Nephron progenitor cell (in vitro differentiated cells): ENCODE results near the gene SYNJ2.

ENCODE experiments used
- DNase-seq: peaks from one replicate; pipeline ENCODE4 v3.0.0; 2021
- H3K27ac Mint-ChIP-seq: 2 replicates; pipeline ENCODE4 v1.8.0; 2021; ENCODE audit warnings: mild to moderate bottlenecking, moderate library complexity, mixed read lengths
- H3K27me3 Mint-ChIP-seq: 2 replicates; pipeline ENCODE4 v1.8.0; 2021; ENCODE audit warnings: mild to moderate bottlenecking, low read depth, mixed read lengths; ENCODE audit not compliant: poor library complexity
- H3K36me3 Mint-ChIP-seq: 2 replicates; pipeline ENCODE4 v1.8.0; 2021; ENCODE audit warnings: low read depth, mixed read lengths
- H3K4me1 Mint-ChIP-seq: 2 replicates; pipeline ENCODE4 v1.8.0; 2021; ENCODE audit warnings: mixed read lengths
- H3K4me3 Mint-ChIP-seq: 2 replicates; pipeline ENCODE4 v1.8.0; 2021; ENCODE audit warnings: mild to moderate bottlenecking, moderate library complexity, mixed read lengths
- H3K9me3 Mint-ChIP-seq: 2 replicates; pipeline ENCODE4 v1.8.0; 2021; ENCODE audit warnings: mild to moderate bottlenecking, moderate library complexity, mixed read lengths
- TF ChIP-seq, protein P1 (sequence below): fragments of 200-600 bp; sonication (generic); IDR thresholded peaks from 2 replicates; pipeline ENCODE4 v1.5.0; 2021; ENCODE audit warnings: antibody characterized with exemption

SYNJ2 gene

DNA sequence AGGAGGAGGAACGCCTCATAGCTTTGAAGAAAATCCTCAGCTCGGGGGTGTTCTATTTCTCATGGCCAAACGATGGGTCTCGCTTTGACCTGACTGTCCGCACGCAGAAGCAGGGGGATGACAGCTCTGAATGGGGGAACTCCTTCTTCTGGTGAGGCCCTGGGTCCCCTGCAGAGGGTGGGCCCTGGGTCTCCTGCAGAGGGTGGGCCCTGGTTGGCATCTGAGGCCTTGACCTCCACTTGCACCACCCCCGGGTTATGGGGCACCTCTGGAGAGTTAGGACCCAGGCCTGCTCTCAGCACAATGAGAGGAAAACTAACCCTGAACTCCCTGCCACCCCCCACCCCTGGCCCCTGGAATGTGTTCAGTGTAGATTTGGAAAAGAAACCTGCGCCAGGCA lies 47.2 kb downstream of the SYNJ2 start:
- Mint-ChIP-seq H3K9me3 (no peaks in the 10 kb centered on the region), H3K4me1 (peaks cover 63% of the 10 kb centered on the region), H3K4me3 (no peak overlapping the region), H3K27me3 (no peaks in the 10 kb centered on the region), H3K27ac (no peak overlapping the region), H3K36me3 (no peaks in the 10 kb centered on the region)
- TF ChIP-seq, protein P1, sequence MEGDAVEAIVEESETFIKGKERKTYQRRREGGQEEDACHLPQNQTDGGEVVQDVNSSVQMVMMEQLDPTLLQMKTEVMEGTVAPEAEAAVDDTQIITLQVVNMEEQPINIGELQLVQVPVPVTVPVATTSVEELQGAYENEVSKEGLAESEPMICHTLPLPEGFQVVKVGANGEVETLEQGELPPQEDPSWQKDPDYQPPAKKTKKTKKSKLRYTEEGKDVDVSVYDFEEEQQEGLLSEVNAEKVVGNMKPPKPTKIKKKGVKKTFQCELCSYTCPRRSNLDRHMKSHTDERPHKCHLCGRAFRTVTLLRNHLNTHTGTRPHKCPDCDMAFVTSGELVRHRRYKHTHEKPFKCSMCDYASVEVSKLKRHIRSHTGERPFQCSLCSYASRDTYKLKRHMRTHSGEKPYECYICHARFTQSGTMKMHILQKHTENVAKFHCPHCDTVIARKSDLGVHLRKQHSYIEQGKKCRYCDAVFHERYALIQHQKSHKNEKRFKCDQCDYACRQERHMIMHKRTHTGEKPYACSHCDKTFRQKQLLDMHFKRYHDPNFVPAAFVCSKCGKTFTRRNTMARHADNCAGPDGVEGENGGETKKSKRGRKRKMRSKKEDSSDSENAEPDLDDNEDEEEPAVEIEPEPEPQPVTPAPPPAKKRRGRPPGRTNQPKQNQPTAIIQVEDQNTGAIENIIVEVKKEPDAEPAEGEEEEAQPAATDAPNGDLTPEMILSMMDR = no peak
- DNase-seq = no peak

- no peak for DNase-seq
- H3K27me3 Mint-ChIP-seq = no peaks in the 10 kb centered on the region
- H3K9me3 Mint-ChIP-seq = no peaks in the 10 kb centered on the region
- TF ChIP-seq, protein P1 = no peak
- no peak overlapping the region for H3K4me3 Mint-ChIP-seq
- no peak overlapping the region for H3K27ac Mint-ChIP-seq
- peaks cover 63% of the 10 kb centered on the region for H3K4me1 Mint-ChIP-seq
- H3K36me3 Mint-ChIP-seq = peaks cover 4% of the 10 kb centered on the region
These were observed 48.1 kb downstream of the SYNJ2 start for GRCh38 chr6:158029668-158030230.

- H3K27ac Mint-ChIP-seq = peak overlapping the region; percentile 95
- TF ChIP-seq, protein P1 = no peak
- H3K36me3 Mint-ChIP-seq = peaks cover 10% of the 10 kb centered on the region
- peaks cover 62% of the 10 kb centered on the region for H3K4me1 Mint-ChIP-seq
- peak overlapping the region; percentile 38 for H3K4me3 Mint-ChIP-seq
- no peak for DNase-seq
- peaks cover 5% of the 10 kb centered on the region for H3K9me3 Mint-ChIP-seq
- H3K27me3 Mint-ChIP-seq = no peaks in the 10 kb centered on the region
These were observed 49.0 kb downstream of the SYNJ2 start for GRCh38 chr6:158030380-158031300.

DNA sequence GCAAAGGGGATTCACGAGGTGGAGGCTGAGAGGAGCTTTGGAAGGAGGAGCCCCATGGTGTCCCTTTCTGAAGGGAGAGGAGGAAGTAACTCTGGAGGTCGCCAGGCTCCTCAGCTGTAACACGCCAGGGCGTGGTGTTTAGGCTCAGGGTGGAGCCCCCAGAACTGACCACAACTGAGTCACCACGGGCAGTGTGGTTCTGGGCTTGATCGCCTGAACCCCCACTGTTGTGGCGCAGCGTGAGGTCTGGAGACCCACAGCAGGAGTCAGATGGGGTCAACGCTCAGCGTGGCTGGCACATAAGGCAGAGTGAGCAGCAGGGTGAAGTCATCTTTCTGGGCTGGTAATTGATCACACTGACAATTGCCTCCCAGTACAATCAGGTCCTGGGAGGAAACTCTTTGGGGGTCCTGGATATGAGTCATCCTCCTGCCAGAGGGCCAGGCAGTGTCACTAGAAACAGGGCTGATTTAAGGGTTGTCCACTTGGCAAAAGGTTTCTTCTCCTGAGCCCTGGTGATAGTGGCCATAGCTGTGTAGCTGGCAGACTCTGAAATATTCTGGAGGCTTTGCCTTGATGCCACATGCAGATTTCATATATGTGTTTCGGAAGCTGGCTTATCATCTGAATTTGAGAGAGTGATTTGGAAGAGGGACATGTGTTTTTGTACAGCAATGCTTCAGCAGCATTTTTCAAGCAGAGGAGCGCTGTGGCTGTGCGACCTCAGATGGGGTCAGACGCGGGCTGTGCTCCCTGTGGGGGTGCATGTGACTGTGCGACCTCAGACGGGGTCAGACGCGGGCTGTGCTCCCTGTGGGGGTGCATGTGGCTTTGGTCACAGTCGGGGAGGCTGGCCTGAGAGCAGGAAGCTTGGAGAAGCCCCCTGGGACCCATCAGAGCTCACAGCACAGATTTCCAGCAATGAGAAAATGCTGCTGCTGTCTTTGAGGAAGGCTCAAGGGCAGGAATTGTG lies 50.0 kb downstream of the SYNJ2 start:
- Mint-ChIP-seq H3K27me3 (no peaks in the 10 kb centered on the region), H3K36me3 (peaks cover 18% of the 10 kb centered on the region), H3K27ac (peak overlapping the region; percentile 95), H3K9me3 (peaks cover 9% of the 10 kb centered on the region), H3K4me1 (peaks cover 58% of the 10 kb centered on the region), H3K4me3 (peak overlapping the region; percentile 64)
- TF ChIP-seq, protein P1 = no peak
- peak; percentile 59 for DNase-seq

DNA sequence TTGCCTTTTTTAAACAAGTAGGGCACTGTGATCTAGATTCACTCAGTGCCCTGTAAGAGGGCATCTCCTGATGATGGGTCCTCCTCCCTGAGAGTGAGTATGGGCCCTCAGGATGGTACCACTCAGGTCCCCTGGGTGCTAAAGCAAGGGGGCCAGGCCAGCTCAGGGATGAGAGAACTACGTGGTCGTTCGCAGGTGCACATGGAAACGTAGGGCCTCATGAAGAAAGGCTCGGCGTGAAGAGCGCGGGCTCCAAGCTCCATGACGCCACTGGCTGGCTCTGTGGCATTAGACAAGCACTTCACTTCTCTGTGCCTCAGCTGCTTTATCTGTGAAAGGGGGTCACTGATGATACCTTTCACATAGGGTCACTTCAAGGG lies 50.7 kb downstream of the SYNJ2 start:
- Mint-ChIP-seq H3K9me3 (peaks cover 9% of the 10 kb centered on the region), H3K4me1 (peaks cover 51% of the 10 kb centered on the region), H3K4me3 (no peak overlapping the region), H3K27ac (no peak overlapping the region), H3K27me3 (no peaks in the 10 kb centered on the region), H3K36me3 (peaks cover 18% of the 10 kb centered on the region)
- TF ChIP-seq, protein P1 = no peak
- no peak for DNase-seq
